Measurements from ENCODE around the gene KLKB1.
"Not testable (repeated sequence)": the region's sequence is repeated elsewhere in the genome, so short reads cannot be mapped to it uniquely, and the experiment has no call there.

Gene KLKB1

DNA sequence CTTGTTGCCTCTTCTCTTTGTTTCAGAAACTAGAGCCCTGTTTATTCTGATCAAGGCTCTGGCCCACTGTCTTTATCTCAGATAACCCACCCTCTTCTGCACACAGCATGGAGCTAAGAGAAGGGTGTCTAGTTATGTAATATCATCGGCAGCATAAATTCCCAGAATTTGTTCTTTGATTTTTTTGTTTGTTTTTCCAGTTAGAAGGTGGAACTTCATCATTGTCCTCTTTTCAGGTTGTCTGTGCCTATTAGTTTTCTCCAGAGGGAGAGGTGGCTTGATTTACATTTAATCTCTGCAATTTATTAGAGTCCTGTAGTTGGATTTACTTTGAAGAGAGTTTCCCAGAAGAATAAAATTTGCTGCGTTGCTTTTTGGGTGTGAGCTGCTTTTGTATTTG is 23.5 kb downstream of the KLKB1 start:
- no peak for TF ChIP-seq Cebpa-rat (IDR thresholded peaks at IDR 0.05)
- H3K4me3 ChIP-seq = no peak overlapping the region
- no peaks in the 10 kb centered on the region for H3K27me3 ChIP-seq
- H3K27ac ChIP-seq = no peak overlapping the region
- H3K4me2 ChIP-seq = no peak overlapping the region
- no peak overlapping the region for H3K9ac ChIP-seq
- H4K20me1 ChIP-seq = no peaks in the 10 kb centered on the region
- H3K36me3 ChIP-seq = no peaks in the 10 kb centered on the region
- H3K4me1 ChIP-seq = no peaks in the 10 kb centered on the region
- 0 out of 22 replicates have a peak, but pooled peaks cover 0 to 4% (median 0%) of the 10 kb centered on the region in 11 experiments for H3K9me3 ChIP-seq (replicated peaks in 1 of 11)

DNA sequence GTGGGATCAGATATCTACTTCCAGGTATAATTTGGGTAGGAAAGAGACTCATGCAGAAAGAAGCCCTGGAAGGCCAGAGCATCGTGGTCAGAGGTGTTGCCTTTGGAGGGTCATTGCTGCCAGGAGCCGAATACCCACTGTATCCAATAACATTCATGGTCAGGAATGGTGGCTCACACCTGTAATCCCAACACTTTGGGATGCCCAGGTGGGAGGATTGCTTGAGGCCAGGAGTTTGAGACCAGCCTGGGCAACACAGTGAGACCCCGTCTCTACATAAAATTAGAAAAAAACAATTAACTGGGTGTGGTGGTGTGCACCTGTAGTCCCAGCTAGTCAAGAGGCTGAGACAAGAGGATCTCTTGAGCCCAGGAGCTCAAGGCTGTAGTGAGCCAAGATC is 27.8 kb downstream of the KLKB1 start:
- H3K4me3 ChIP-seq = no peak overlapping the region
- H3K36me3 ChIP-seq = no peaks in the 10 kb centered on the region
- H3K9me3 ChIP-seq (replicated peaks in 1 of 11) = no peaks in the 10 kb centered on the region
- peaks cover 0 to 9% (median 0%) of the 10 kb centered on the region in 10 experiments; a peak in 3 of 20 replicates for H3K4me1 ChIP-seq
- no peak overlapping the region for H3K27ac ChIP-seq
- H3K27me3 ChIP-seq = no peaks in the 10 kb centered on the region
- no peak overlapping the region for H3K4me2 ChIP-seq
- no peaks in the 10 kb centered on the region for H4K20me1 ChIP-seq
- no peak for TF ChIP-seq Cebpa-rat (IDR thresholded peaks at IDR 0.05)
- no peak overlapping the region for H3K9ac ChIP-seq

DNA sequence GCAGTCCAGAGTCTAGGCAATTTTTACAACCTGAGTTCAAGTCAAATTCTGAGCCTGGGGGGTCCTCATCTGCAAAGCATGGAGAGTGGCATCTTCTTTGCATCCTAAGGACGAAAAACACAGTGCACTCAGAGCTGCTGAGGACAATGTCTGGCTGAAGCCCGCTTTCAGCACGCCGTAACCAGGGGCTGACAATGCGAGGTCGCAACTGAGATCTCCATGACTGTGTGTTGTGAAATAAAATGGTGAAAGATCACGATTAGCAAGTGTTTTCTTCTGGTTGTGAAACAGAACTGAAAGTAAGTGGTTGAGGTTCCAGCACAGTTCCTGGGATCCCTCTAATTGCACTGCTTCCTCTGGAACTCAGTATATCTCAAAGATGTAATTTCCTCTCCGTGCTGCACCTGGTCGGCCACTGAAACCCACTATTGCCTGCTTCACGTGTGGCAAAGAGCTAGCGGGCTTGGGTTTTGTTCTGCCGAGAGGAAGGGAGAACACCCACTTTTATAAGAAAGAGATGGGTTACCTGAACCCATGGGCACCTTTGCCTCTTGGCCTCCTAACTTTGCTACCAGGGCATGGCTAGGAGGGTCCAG is 31.0 kb downstream of the KLKB1 start:
- no peaks in the 10 kb centered on the region for H3K36me3 ChIP-seq
- peak overlapping the region in 2 of 11 experiments; percentile 10 to 19; a peak in 1 of 22 replicates for H3K4me2 ChIP-seq
- no peak overlapping the region for H3K27ac ChIP-seq
- 0 out of 22 replicates have a peak, but pooled peaks of 1 of the 11 experiments have one; percentile 10 for TF ChIP-seq Cebpa-rat (IDR thresholded peaks at IDR 0.05)
- H3K4me3 ChIP-seq = no peak overlapping the region
- H3K9me3 ChIP-seq (replicated peaks in 1 of 11) = no peaks in the 10 kb centered on the region
- H3K4me1 ChIP-seq = peaks cover 0 to 9% (median 0%) of the 10 kb centered on the region in 10 experiments; a peak in 3 of 20 replicates
- H3K9ac ChIP-seq = no peak overlapping the region
- H3K27me3 ChIP-seq = no peaks in the 10 kb centered on the region
- no peaks in the 10 kb centered on the region for H4K20me1 ChIP-seq

DNA sequence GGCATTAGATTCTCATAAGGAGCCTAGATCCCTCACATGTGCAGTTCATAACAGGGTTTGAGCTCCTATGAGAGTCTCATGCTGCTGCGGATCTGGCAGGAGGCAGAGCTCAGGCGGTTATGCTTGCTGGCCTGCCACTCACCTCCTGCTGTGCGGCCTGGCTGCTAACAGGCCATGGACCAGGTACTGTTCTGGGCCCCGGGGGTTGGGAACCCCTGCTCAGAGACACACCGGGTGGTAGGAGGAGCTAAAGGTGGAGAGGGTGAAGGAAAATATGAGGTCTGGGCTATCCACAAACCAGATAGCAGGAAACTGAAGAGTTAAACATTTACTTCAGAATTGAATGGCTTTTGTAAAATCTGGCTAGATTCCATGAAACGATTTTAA is 32.8 kb downstream of the KLKB1 start:
- no peak overlapping the region for H3K27ac ChIP-seq
- no peak overlapping the region for H3K4me2 ChIP-seq
- no peak overlapping the region for H3K4me3 ChIP-seq
- no peaks in the 10 kb centered on the region for H4K20me1 ChIP-seq
- peaks cover 0 to 9% (median 0%) of the 10 kb centered on the region in 10 experiments; a peak in 3 of 20 replicates for H3K4me1 ChIP-seq
- no peaks in the 10 kb centered on the region for H3K27me3 ChIP-seq
- no peak overlapping the region for H3K9ac ChIP-seq
- H3K9me3 ChIP-seq (replicated peaks in 1 of 11) = no peaks in the 10 kb centered on the region
- no peak for TF ChIP-seq Cebpa-rat (IDR thresholded peaks at IDR 0.05)
- no peaks in the 10 kb centered on the region for H3K36me3 ChIP-seq

DNA sequence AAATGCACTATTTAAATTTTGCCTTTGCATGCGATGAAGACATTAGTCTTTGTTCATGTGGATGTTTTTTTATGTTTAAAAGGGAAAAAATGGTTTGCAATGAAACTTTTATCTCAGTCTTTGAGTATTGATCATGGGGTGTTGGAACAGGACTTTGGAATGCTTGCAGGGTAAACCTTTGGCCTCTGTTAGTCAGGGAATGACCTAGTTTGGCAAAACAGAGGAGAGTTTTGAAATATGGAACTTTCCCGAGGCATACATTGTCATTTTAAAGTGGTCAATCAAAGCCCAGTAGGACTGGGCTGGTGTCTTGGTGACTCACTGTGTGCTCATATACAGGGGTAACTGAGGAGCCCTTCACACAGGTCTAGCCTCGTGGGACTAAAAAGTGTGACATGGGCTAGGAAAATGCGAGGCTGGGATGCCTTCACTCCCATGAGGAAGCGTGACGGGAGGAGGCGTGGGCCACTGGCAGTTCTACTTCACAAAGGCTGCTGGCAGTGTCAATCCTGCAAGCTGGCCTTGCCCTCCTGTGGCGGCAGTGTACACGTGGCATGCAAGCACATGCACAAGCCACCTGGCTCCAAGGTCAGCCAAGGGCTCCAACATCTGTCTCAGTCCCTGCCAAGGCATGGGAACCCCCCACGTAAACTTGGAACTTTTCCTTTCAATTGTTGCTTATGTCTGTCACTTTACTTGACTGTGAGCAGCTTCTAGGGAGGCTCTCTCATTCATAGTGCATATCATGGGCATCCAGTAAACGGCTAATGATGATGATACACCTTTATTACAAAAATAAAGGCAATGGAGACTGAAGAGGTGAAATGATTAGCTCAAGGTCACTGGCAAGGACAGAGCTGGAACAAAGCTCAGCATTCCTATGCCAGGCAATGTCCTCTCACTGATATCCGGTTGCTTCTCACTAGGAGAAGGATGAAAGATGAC is 33.5 kb downstream of the KLKB1 start:
- Histone ChIP-seq H3K4me3 (no peak overlapping the region), H3K36me3 (no peaks in the 10 kb centered on the region), H4K20me1 (no peaks in the 10 kb centered on the region), H3K4me1 (peaks cover 0 to 9% (median 0%) of the 10 kb centered on the region in 10 experiments; a peak in 3 of 20 replicates), H3K9me3 (replicated peaks in 1 of 11) (no peaks in the 10 kb centered on the region), H3K9ac (no peak overlapping the region), H3K4me2 (no peak overlapping the region), H3K27me3 (no peaks in the 10 kb centered on the region), H3K27ac (no peak overlapping the region)
- TF ChIP-seq Cebpa-rat (IDR thresholded peaks at IDR 0.05) = no peak

DNA sequence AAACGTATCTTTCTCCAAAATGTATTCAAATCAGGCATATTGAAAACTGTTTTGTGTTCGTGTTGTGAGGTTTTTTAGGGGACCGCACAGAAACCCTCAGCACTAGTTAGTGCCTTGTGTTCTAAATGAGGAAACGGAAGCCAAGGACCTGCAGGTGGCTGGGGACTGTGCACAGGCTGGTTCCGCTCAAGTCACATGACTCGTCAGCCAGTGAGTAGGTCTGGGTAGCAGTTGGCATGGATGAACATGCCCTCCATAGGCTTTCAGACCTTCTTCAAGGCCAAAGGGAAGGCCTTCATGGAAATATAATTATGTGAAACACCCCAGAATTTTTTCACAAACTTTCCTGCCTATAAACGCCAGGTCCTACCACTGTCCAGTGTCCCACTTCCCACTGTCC is 37.4 kb downstream of the KLKB1 start:
- Histone ChIP-seq H3K36me3 (no peaks in the 10 kb centered on the region), H3K9ac (no peak overlapping the region), H3K4me1 (no peaks in the 10 kb centered on the region), H3K27me3 (no peaks in the 10 kb centered on the region), H3K4me2 (no peak overlapping the region), H3K4me3 (no peak overlapping the region), H3K9me3 (replicated peaks in 1 of 11) (no peaks in the 10 kb centered on the region), H3K27ac (no peak overlapping the region), H4K20me1 (no peaks in the 10 kb centered on the region)
- TF ChIP-seq Cebpa-rat (IDR thresholded peaks at IDR 0.05) = no peak

DNA sequence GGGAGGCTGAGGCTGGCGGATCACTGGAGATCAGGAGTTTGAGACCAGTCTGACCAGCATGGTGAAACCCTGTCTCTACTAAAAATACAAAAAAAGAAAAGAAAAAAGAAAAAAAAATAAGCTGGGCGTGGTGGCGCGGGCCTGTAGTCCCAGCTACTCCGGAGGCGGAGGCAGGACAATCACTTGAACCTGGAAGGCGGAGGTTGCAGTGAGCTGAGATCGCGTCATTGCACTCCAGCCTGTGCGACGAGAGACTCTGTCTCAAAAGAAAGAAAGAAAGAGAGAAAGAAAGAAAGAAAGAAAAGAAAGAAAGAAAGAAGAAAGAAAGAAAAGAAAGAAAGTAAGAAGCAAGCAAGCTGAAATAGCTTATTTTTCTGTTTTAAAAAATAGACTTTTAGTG is 37.9 kb downstream of the KLKB1 start:
- H3K4me2 ChIP-seq = not testable (repeated sequence)

DNA sequence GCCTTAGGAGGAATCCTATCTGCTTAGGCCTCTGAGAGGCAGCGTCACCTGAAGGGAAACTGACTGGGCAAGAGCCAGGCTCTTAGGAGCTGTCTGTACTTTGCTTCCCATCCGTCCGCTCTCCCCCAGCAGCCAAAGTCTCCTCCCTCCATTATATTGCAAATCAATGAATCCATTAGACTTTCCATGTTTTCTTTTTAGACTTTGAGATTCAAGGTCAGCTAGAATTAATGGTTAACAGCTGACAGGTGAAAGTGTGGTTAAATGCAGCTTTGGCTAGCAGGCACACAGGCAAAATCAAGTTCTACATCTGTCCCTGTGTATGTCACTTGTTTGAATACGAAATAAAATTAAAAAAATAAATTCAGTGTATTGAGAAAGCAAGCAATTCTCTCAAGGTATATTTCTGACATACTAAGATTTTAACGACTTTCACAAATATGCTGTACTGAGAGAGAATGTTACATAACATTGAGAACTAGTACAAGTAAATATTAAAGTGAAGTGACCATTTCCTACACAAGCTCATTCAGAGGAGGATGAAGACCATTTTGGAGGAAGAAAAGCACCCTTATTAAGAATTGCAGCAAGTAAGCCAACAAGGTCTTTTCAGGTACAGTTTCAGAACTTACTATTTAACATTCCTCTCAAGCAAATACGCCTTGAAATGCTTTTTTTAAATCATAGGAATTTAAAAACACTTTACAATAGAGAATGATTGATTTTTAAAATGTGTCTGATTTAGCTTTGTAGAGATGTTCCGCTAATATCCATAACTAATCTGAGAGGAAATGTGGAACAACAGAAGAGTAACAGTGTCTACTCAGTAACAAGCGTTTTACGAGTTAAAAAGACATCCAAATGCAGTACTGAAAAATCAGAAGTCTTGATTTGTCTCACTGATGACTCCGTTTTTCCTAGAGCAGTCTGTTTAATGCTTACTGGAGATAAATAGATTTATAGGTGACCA is 38.7 kb downstream of the KLKB1 start, which contains the start of gene F11:
TSS of gene F11 (plus strand) at position 507 of the 970 bp plus-strand sequence. CDS start 948 bp downstream, outside the sequence.
- Histone ChIP-seq H3K36me3 (no peaks in the 10 kb centered on the region), H3K4me1 (no peaks in the 10 kb centered on the region), H3K4me3 (no peak within 1 kb of the TSS), H3K4me2 (no peak within 1 kb of the TSS), H3K9ac (no peak within 1 kb of the TSS), H3K9me3 (replicated peaks in 1 of 11) (no peaks in the 10 kb centered on the region), H3K27me3 (no peaks in the 10 kb centered on the region), H3K27ac (no peak within 1 kb of the TSS), H4K20me1 (no peaks in the 10 kb centered on the region)
- no peak for TF ChIP-seq Cebpa-rat (IDR thresholded peaks at IDR 0.05)

More for the DNA sequence above, 37.9 kb downstream of the KLKB1 start:
- H4K20me1 ChIP-seq; H3K36me3 ChIP-seq; H3K9ac ChIP-seq; H3K27me3 ChIP-seq; H3K4me3 ChIP-seq; H3K9me3 ChIP-seq (replicated peaks in 1 of 11); H3K4me1 ChIP-seq; H3K27ac ChIP-seq: not testable (repeated sequence)

All from BLaER1 treated with 17β-estradiol and CSF1 and Interleukin-3, amounts not matched to agents 10 nM and 100 nM (cell line).